Forelimb muscle (tissue), 1 donor: ENCODE data around the gene CTIF. TPM values are rescaled to one million over a fixed set of nuclear protein-coding genes. Genes with fewer than 3 reads are reported as not detected.

Experiments
- DNase-seq: peaks from one replicate; pipeline ENCODE4 v3.0.0-alpha.2; 2013; ENCODE audit warnings: low read depth
- polyA plus RNA-seq: library from polyadenylated mRNA; unstranded; fragments of 120-200 nt; gene quantifications from one replicate; pipeline ENCODE4 v1.2.1, GENCODE V29; 2013; ENCODE audit not compliant: insufficient read length

The CTIF gene
- polyA plus RNA-seq, 1 donor: 35.6 TPM

DNA sequence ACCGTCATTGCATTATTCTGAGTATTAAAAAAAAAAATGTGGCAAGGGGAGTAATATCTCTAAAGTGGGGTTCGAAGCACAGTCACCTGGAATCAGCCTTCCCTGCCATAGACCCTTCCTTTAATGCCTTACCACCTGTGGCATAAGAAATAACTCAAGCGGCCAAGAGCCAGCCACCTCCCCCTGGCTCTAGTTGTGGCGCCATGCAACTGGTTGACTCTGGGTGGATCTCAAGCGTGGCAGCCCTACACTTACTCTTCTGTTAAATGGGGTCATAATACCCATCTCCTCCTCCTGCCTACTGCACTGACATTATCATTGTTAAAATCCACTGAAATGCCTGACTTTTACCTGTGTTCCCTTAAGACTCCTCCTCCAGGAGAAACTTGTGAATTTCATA, 236.1 kb downstream of the CTIF start:
- no peak for DNase-seq

DNA sequence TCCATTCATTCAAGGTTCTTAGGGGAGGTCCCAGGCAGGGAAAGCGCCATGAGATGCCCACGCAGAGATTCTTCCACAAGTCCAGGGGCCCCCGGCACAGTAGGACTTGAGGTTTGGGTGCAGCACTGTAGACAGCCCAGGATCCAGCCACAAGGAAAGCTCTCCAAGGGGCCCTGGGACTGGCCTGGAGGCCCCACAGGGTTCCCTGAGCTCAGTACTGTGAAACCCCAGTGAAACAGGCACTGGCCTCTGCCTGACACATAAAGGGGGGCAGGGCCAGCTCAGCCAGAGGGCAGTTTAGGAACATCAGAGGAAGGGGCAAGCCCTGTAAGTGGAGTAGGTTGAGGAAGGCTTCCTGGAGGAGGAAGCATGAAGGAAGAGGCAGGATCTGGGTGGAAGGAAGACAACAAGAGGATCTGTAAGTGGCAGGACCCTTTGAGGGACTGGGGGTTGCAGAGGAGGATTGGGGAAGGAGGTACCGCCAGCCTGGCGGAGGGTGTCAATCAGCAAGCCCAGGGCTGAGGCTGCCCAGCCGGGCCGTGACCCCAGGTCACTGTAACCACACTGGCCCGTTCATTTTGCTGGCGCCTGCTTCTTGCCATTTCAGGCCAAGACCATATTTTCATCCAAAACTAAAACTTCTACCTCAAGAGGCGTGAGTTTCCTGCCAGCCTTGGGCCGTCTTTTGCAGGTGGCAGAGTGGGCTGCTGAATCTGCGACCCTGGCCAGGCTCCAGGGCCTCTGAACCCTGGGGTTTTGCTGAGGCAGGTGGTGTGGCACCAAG, 236.7 kb downstream of the CTIF start:
- DNase-seq: no peak

GRCh38 chr18:48776156-48776555, 237.3 kb downstream of the CTIF start:
- DNase-seq: no peak

DNA sequence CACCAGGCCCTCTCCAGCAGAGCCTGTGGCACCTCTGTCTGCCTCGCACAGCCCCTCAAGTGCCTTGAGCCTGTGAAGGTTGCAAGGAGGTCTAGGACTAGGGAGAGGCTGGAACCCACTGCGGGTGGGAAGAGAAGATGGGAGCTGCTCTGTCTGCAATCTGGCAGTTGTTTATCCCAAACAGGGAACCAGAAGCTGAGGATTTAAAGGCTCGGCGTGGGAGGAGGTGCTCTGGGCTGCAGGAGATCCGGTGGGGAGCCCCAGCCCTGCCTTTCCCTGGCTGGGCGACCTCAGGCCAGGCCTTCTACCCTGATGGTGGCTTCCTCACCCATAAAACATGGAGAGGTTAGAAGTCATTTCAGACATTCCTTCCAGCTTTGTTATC, 237.8 kb downstream of the CTIF start:
- no peak for DNase-seq

- no peak for DNase-seq
Measured at GRCh38 chr18:48777026-48777743, 238.4 kb downstream of the CTIF start.

- DNase-seq: no peak
Measured at GRCh38 chr18:48777744-48778116, 238.9 kb downstream of the CTIF start.

DNA sequence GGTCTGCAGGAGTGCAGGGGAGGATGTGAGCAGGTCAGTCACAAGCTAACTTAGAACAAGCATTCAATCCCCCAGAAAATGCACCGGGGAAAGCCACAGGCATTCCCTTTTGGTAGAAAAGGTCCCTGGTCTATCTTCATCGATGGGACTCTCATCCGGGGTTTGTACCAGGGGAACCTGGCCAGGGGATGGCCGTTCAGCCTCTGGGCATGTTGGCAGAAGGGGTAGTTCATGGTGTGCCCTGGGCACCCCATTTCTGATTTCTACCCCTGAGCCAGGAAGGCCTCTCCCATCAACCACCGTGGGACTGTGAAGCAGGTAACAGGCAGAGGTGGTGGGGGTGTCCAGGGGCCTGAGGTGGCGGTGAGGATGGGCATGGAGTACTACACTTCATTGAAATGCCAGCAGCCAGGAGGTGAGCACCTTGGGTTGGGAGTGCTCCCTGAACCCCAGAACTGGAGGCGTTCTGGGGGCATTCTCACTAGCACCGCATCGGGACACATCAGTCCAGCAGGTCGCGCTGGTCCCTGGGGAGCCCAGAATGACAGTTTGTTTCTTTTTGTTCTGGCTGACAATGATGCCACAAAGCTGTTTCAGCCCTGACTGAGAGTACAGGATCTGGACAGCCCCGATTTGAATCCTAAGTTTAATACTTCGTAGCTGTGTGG, 239.6 kb downstream of the CTIF start:
- no peak for DNase-seq

GRCh38 chr18:48779462-48779861, 240.6 kb downstream of the CTIF start:
- DNase-seq: no peak

GRCh38 chr18:48780201-48780912, 241.5 kb downstream of the CTIF start:
- no peak for DNase-seq

GRCh38 chr18:48780913-48781162, 242.0 kb downstream of the CTIF start:
- DNase-seq: no peak

DNA sequence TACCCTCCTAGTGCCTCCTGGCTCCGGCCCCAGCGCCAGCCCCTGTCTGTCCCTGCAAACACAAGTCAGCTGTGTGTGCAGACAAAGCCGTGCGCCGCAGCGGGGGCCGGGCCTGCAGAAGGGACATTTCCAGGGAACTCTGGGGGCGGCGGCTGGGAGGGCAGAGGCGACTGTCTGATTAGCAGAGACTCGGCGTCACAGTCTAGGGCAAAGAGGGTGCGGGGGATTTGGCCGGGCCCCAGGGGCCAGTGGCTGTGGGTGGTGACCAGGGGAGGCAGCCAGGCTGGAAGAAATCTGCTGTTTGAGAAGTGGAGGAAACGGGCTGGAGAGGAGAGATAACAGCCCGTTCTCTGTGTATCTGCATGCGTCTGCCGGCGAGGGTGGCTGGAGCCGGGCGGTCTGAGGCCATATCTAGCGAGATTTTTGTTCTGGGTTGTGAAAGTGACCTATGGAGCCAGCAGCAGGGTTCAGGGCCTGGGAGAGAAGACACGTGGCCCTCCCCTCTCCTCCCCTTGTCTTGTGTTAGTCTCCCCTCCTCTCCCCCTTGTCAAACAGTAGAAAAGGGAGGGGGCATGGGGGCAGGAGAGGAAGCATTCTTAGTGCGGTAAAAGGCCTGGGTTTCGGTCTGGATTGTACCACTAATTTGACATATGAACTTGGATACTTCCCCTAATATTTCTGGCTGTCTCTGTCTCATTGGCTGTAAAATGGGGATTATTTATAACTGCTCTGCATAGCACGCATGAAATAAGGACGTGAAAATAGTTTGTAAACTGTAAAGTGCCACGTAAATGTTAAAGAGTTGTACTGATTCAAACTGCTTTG, 242.5 kb downstream of the CTIF start:
- no peak for DNase-seq

DNA sequence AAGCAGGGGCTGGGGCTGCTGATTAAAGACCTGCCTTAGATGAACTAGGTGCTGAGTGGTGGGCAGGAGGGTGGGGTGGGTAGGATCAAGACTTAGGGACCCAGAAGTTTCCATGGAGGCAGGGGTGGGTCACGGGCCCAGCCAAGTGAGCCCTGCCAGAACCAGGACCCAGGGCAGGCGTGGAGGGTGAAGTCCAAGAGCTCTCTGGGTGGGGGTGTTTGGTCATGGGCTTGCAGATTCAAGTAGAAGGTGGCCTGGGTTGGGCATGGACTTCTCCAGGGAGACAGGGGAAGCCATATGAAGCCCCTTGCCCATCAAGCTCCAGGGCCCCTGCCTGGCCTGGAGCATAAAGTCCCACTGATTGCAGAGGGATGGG, 243.1 kb downstream of the CTIF start:
- no peak for DNase-seq

- DNase-seq: no peak
Measured at GRCh38 chr18:48782381-48782861, 243.6 kb downstream of the CTIF start.

- DNase-seq: no peak
Measured at GRCh38 chr18:48783616-48784520, 245.0 kb downstream of the CTIF start.

DNA sequence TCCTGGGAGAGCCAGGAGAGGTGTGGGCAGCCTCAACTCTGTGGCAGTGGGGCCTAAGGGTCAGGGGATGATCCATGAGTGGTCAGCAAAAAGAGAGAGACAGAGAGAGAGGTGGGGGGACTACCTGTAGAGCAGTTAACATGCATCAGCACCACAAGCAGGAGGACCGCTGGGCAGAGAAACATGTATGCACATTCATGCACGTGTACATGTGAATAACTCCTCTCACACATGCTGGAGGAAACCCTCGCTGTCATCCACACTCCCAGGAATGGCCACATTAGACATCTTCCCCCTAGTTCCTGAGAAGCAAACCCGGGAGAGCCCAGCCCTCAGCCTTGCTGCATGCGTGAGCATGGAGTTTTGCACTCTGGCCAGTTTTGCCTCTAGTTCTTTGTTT, 245.8 kb downstream of the CTIF start:
- no peak for DNase-seq

DNA sequence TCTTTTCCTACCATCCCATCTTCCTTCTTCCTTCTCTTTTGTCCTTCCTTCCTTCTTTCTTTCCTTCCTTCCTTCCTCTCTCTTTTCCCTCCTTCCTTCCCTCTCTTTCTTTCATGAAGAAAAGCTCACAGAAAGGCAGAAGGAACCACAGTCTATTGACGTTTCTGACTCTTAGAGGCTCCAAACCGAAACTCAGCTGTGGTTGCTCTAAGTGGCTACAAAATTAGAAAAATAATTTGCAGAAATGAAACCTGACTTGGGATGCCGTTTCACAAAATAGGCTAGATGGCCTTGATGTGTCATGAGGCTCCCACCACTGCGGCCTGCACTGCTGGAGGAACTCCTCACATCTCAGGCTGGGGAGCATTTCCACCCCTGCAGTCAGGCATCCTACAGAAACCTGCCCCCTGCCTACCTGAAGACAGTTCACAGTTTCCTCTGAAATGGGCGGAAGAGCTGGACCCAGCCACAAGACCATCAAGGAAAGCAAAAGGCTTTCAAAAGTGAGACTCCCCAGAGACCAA, 246.3 kb downstream of the CTIF start:
- DNase-seq: no peak

DNA sequence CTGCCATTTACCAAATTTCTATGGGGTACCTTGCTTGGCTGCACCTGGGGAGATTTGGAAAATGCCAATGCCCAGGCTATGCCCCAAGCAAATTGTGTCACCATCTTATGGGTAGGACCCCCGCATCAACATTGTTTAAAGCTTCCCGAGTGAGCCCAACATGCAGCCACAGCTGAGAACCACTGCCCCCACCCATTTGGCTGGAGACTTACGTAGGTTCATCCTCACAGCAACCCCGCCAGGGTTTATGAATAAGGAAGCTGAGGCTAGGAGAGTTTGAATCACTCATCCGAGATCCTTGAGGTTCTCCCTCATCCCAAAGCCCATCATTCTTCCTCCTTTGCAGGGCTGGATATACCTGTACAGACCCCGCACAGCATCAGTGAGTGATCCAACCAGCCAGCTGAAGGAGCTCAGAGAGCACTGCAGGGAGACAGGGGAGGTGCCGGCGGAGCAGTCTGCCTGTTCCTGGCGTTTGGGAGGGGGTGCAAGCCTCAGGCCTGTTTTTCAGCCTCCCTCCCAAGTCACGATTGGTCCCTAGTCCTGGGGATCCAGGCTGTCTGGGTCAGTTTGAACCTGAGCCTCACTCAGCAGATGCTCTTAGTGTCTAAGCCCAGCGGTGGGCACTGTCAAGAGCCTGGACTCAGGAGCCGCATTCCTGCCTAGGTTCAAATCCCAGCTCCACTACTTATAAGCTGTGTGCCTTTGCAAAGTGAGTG, 247.1 kb downstream of the CTIF start:
- DNase-seq: no peak

DNA sequence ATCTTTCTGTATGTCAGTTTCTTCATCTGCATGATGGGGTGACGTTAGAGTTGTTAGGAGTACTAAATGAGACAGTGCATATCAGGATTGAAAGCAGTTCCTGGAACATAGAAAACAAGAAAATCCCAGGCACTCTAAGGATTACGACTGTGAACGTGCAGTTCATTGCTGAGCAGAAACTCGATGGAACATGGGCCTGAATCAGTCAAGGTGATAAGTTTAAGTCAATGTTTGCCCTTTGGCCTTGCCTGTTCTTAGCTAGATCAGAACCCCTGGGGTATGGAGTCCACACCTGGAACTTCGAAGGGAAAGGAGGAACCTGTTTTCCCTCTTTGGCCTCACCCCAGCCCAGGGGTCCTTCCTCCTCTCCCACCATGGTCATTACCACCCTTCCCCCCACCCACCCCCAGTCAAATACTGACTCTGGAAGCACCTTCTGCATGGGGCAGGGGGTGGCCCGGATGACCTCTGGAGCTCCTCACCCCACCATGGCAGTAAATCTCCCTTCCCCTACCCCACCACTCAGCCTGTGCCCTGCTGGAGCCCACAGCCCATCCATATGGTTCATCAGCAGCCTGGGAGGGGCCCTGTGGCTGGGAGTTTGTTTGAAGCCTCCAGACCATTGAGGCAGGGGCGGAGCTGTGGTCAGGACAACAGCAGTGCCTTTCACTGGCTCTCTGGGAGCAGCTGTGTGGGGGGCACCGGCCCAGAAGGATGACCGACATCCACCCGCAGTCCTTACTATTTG, 247.8 kb downstream of the CTIF start:
- DNase-seq: no peak
